Measurements from ENCODE around the gene ZNRF3.

The ZNRF3 gene

GRCh38 chr22:29073618-29074275 is 190.4 kb downstream of the ZNRF3 start:
- Histone ChIP-seq H3K9me3 (ENCODE audit: insufficient read depth, low read length) (no peaks in the 10 kb centered on the region), H3K79me2 (ENCODE audit: low read length) (no peaks in the 10 kb centered on the region), H3K36me3 (replicated peaks; ENCODE audit: low read depth, low read length) (no peaks in the 10 kb centered on the region), H2AFZ (ENCODE audit: low read depth, low read length) (no peak overlapping the region; the same call in 1 of the 2 replicates), H3K27ac (ENCODE audit: low read length) (no peak overlapping the region), H4K20me1 (ENCODE audit: insufficient read depth, low read length) (no peaks in the 10 kb centered on the region), H3K27me3 (ENCODE audit: low read depth, low read length) (peaks cover 50% of the 10 kb centered on the region), H3K9ac (ENCODE audit: low read length) (no peak overlapping the region), H3K4me2 (ENCODE audit: low read length) (peak overlapping the region; percentile 97), H3K4me3 (ENCODE audit: low read length) (peak overlapping the region; percentile 80), H3K4me1 (ENCODE audit: low read length) (peaks cover 10% of the 10 kb centered on the region)
- TF ChIP-seq EZH2phosphoT487 (IDR thresholded peaks at IDR 0.05; ENCODE audit: low read depth), result no peak
- TF ChIP-seq, protein P1, sequence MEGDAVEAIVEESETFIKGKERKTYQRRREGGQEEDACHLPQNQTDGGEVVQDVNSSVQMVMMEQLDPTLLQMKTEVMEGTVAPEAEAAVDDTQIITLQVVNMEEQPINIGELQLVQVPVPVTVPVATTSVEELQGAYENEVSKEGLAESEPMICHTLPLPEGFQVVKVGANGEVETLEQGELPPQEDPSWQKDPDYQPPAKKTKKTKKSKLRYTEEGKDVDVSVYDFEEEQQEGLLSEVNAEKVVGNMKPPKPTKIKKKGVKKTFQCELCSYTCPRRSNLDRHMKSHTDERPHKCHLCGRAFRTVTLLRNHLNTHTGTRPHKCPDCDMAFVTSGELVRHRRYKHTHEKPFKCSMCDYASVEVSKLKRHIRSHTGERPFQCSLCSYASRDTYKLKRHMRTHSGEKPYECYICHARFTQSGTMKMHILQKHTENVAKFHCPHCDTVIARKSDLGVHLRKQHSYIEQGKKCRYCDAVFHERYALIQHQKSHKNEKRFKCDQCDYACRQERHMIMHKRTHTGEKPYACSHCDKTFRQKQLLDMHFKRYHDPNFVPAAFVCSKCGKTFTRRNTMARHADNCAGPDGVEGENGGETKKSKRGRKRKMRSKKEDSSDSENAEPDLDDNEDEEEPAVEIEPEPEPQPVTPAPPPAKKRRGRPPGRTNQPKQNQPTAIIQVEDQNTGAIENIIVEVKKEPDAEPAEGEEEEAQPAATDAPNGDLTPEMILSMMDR (IDR thresholded peaks at IDR 0.05; ENCODE audit: low read depth, low read length), result no peak

DNA sequence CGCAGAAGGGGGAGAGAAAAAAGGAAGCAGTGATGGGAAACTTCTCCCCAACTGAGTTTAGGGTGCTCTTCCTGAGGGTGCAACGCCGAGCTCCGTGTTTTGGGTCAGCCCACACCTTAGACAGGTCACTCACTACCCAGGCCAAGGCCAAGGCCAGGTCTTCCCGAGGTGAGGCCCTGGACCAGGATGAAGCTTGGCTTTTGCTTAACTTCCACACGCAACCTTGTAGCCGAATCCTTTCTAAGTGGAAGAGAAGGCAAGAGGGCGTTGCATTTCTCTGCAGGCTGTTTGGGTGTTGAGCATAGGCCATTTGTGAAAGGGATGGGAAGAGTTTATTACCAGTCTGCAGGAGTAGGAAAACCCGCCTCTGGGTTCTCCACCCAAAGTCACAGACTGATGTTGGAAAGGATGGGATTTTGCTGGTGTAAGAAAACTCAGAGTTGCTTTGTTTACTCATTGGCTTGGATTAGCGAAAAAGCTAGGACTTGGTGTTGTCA is 191.0 kb downstream of the ZNRF3 start:
- H3K4me2 ChIP-seq (ENCODE audit: low read length), result no peak overlapping the region
- no peaks in the 10 kb centered on the region for H3K9me3 ChIP-seq (ENCODE audit: insufficient read depth, low read length)
- H2AFZ ChIP-seq (ENCODE audit: low read depth, low read length), result no peak overlapping the region
- H4K20me1 ChIP-seq (ENCODE audit: insufficient read depth, low read length), result no peaks in the 10 kb centered on the region
- H3K27ac ChIP-seq (ENCODE audit: low read length), result no peak overlapping the region
- peaks cover 46% of the 10 kb centered on the region for H3K27me3 ChIP-seq (ENCODE audit: low read depth, low read length)
- no peaks in the 10 kb centered on the region for H3K36me3 ChIP-seq (replicated peaks; ENCODE audit: low read depth, low read length)
- H3K79me2 ChIP-seq (ENCODE audit: low read length), result no peaks in the 10 kb centered on the region
- H3K4me1 ChIP-seq (ENCODE audit: low read length), result peaks cover 10% of the 10 kb centered on the region
- H3K4me3 ChIP-seq (ENCODE audit: low read length), result no peak overlapping the region
- TF ChIP-seq, protein P1 (IDR thresholded peaks at IDR 0.05; ENCODE audit: low read depth, low read length), result no peak
- TF ChIP-seq EZH2phosphoT487 (IDR thresholded peaks at IDR 0.05; ENCODE audit: low read depth), result no peak
- no peak overlapping the region for H3K9ac ChIP-seq (ENCODE audit: low read length)

DNA sequence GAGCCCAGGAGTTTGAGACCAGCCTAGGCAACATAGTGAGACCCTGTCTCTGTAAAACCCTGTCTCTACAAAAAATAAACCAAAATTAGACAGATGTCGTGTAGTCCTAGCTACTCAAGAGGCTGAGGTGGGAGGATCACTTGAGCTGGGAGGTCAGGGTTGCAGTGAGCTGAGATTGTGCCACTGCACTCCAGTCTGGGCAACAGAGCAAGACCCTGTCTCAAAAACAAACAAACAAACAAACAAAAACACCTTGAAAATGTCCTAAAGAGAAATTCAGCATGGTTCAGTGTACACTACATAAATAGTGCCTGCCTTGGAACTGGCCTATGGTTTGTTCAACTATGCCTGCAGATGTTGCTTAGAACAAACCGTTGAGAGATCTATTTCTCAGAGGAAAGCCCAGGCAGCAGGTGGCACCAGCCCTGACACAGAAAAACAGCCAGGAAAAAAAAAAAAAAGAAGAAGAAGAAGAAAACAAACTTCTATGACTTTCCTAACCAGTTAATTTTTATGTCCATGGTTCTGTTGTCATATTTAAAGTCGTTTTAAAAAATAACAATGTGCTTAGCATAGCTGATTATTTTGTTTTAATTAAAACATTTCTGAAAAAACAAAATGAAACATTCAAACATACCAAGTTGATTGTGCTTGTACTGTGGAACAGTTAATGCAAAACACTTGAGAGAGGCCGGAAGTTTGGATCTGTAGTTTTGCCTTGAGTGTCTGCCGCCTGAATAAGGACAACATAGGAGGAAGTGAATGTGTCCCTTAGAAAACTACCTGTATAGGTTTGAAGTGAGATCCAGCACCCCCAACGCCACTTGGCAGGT is 194.9 kb downstream of the ZNRF3 start:
- no peak overlapping the region for H2AFZ ChIP-seq (ENCODE audit: low read depth, low read length)
- H3K27ac ChIP-seq (ENCODE audit: low read length), result no peak overlapping the region
- TF ChIP-seq EZH2phosphoT487 (IDR thresholded peaks at IDR 0.05; ENCODE audit: low read depth), result no peak
- TF ChIP-seq, protein P1 (IDR thresholded peaks at IDR 0.05; ENCODE audit: low read depth, low read length), result no peak
- H3K9me3 ChIP-seq (ENCODE audit: insufficient read depth, low read length), result no peaks in the 10 kb centered on the region
- H3K9ac ChIP-seq (ENCODE audit: low read length), result no peak overlapping the region
- H3K4me1 ChIP-seq (ENCODE audit: low read length), result peaks cover 2% of the 10 kb centered on the region; the same call in 1 of the 2 replicates
- peaks cover 19% of the 10 kb centered on the region; the same call in 1 of the 2 replicates for H3K27me3 ChIP-seq (ENCODE audit: low read depth, low read length)
- no peaks in the 10 kb centered on the region for H3K79me2 ChIP-seq (ENCODE audit: low read length)
- no peak overlapping the region for H3K4me2 ChIP-seq (ENCODE audit: low read length)
- no peaks in the 10 kb centered on the region for H4K20me1 ChIP-seq (ENCODE audit: insufficient read depth, low read length)
- H3K36me3 ChIP-seq (replicated peaks; ENCODE audit: low read depth, low read length), result no peaks in the 10 kb centered on the region
- no peak overlapping the region for H3K4me3 ChIP-seq (ENCODE audit: low read length)

GRCh38 chr22:29078869-29079207 is 195.5 kb downstream of the ZNRF3 start:
- no peak overlapping the region for H2AFZ ChIP-seq (ENCODE audit: low read depth, low read length)
- H3K4me3 ChIP-seq (ENCODE audit: low read length), result no peak overlapping the region
- no peak overlapping the region for H3K4me2 ChIP-seq (ENCODE audit: low read length)
- H3K36me3 ChIP-seq (replicated peaks; ENCODE audit: low read depth, low read length), result no peaks in the 10 kb centered on the region
- peaks cover 18% of the 10 kb centered on the region; the same call in 1 of the 2 replicates for H3K27me3 ChIP-seq (ENCODE audit: low read depth, low read length)
- no peak overlapping the region for H3K9ac ChIP-seq (ENCODE audit: low read length)
- TF ChIP-seq EZH2phosphoT487 (IDR thresholded peaks at IDR 0.05; ENCODE audit: low read depth), result no peak
- TF ChIP-seq, protein P1 (IDR thresholded peaks at IDR 0.05; ENCODE audit: low read depth, low read length), result no peak
- no peaks in the 10 kb centered on the region for H3K9me3 ChIP-seq (ENCODE audit: insufficient read depth, low read length)
- H4K20me1 ChIP-seq (ENCODE audit: insufficient read depth, low read length), result no peaks in the 10 kb centered on the region
- H3K27ac ChIP-seq (ENCODE audit: low read length), result no peak overlapping the region
- no peaks in the 10 kb centered on the region for H3K79me2 ChIP-seq (ENCODE audit: low read length)
- no peaks in the 10 kb centered on the region for H3K4me1 ChIP-seq (ENCODE audit: low read length)
